NCI-H524 (cell line): Measurements from ENCODE around the gene ARSK.
"Not testable (repeated sequence)": the region's sequence is repeated elsewhere in the genome, so short reads cannot be mapped to it uniquely, and the experiment has no call there.

ENCODE experiments used
- DNase-seq, 2 experiments: peaks; one replicate each; lab custom pipeline; 2025; lab: John Stamatoyannopoulos, UW

The ARSK gene

GRCh38 chr5:95620870-95621838 lies 66.3 kb downstream of the ARSK start:
- peak in 1 of 2 experiments; percentile 53 for DNase-seq

DNA sequence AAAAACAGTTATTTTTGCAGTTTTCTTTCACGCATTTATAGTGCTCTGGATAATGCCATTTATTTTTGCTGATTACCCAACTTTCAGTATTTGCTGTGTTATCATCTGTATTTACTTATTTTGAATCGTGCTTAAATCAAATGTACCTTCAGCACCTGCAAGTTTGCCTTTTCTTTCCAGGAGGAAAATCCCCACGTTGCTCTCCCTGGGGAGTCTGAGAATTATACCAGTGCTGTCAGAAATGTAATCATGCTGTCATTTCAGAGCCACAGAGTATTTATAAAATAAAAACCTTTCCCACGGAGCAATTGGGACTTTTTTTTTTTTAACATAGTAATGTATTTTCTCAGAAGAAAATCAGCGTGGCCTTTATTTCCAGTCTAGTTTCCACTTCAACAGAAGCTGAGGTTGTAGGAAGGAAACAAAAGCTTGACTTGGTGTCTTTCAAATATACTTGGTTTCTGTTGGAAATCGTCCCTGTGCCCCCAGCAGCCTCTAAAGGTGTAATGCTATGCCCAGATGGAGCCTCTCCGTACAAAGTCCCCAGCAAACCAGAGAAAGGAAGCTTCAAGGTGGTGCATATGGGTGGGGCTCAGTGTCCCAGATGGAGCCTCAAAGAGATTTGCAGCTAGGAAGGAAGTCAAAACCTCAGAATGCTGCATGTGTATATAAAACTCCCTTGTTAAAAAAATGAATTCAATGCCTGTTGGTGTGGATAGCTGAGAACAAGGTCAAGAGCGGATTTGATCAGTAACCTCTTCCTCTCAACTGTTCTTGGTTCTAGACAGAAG lies 67.1 kb downstream of the ARSK start:
- peak in 1 of 2 experiments; percentile 16 for DNase-seq

- DNase-seq, result no peak
These were observed 68.8 kb downstream of the ARSK start for GRCh38 chr5:95623706-95624105.

DNA sequence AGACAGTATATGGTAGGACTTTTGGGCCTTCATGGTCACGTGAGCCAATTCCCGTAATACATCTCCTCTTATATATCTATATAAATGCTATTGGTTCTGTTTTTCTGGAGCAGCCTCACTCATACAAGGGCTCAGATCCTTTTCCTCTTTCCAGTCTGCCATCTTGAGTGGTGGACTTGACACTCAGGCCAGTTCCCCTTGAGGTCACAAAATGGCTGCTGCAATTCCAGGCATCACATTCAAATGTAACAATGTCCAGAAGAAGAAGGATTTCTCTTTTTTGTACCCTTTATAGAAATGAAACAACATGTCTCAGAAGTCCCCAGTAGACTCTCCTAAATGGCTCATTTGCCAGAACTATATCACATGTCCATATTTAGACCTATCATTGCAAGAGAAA lies 69.5 kb downstream of the ARSK start:
- DNase-seq, result no peak

DNA sequence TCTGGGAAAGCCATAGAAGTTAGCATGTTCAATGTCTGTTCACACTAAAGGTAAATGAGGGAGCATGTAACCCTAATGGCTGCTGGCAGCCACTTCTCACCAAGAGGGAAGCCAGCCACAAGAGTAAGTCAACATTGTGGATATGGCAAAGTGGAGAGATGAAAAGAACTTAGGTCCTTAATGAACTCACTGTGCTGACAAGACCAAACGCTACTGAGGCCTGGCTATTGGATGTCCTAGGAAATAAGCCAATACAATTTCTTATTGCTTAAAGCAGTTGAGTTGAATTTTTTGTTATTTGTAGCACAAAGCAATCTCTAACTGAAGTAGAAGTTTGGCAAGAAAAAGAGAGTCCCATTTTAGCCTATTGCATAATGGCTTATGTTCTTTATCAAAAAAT lies 71.8 kb downstream of the ARSK start:
- no peak for DNase-seq

- no peak for DNase-seq
These were observed 73.3 kb downstream of the ARSK start for GRCh38 chr5:95627971-95628810.

DNA sequence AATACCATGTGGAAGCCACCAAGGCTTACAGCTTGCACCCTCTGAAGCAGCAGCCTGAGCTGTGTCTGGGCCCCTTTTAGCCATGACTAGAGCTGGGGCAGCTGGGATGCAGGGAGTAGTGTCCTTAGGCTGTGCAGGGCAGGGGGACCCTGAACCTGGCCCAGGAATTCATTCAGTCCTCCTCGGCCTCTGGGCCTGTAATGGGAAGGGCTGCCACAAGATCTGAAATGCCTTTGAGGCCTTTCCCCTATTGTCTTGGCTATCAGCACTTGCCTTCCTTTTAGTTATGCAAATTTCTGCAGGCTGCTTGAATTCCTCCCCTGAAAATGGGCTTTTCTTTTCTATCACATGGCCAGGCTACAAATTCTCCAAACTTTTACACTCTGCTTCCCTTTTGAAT lies 74.0 kb downstream of the ARSK start:
- no peak for DNase-seq

DNA sequence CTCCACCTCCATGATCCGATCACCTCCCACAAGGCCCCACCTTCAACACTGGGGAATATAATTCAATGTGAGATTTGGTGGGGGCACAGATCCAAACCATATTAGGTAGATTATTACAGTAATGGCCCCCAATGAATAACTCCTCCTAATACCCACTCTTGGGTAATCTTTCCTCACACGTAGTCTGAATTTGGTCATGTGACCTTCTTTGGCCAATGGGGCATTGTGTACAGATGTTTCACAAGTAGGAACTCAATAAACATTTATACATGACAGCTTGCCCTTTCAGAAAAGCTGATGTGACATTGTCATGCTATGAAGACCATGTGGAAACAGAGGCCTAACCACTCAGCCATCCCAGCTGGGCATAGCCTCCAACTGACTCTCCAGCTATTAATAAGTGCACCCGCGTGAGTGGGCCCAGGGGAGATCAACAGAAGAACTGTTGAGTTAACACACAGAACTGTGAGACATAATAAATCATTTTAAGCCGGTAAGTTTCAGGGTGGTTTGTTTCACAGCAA lies 75.6 kb downstream of the ARSK start:
- DNase-seq, result peak in 1 of 2 experiments; percentile 5

DNA sequence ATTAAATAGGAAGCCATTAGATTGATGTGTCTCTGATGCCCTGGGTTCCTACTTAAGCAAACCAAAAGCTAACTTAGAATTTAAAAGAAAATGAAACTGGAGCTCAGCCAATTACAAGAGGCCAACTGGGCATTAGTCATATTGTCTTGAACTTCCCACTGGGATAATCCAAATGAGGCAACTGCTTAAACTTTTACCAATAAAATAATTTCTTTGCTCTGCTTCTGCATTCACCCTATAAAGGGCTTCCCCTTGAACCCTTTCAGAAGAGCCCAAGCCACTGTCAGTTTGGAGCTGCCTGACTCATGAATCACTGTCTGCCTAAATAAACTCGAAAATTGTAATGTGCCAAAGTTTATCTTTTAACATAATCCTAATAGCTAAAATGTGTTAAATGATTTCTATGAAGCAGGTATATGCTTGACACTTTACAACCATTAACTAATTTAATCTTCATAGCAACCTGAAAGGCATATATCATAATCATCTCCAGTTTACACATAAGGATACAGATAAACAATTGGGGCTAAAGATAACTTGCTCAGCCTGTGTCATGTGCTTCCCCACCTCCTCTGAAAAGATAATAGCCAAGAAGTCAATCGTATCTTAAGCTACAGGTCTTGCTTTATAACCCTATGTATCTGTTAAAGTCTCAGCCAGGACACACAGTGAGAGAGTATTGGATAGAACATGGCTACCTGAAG lies 76.5 kb downstream of the ARSK start:
- no peak for DNase-seq

DNA sequence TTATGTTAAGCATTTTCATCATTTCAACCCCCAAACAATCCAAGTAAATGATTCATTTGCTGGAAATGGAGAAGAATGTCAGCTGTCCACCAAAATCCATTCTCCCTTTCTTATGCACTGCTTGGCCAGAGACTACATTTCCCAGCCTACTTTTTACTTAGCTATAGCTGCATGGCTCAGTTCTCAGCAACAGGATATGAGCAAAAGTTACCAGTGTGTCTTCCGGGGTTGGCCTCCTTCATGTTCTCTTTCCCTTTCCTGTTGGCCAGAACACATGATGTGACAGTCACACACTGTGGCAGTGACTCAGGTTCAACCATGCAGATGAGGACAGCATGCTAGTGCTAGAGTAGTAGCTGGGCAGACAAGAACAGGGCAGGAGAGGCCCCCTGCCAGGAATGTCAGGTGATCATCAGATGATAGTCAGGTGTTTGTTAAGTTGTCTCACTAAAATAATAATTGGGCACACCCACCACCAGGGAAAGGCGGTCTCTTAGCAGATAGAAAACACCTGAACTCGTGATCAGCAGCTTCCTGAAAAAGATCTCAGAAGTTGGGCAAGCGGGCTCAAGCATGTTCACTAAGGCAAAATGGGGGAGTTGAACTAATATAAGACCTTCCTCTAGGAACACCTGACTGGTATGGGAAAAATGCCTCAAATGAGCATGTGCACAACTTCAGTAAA lies 77.2 kb downstream of the ARSK start:
- no peak for DNase-seq

DNA sequence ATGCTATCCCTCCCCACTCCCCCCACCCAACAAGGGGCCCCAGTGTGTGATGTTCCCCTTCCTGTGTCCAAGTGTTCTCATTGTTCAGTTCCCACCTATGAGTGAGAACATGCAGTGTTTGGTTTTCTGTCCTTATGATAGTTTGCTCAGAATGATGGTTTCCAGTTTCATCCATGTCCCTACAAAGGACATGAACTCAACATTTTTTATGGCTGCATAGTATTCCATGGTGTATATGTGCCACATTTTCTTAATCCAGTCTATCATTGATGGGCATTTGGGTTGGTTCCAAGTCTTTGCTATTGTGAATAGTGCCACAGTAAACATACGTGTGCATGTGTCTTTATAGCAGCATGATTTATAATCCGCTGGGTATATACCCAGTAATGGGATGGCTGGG lies 78.0 kb downstream of the ARSK start:
- not testable (repeated sequence) for DNase-seq

DNA sequence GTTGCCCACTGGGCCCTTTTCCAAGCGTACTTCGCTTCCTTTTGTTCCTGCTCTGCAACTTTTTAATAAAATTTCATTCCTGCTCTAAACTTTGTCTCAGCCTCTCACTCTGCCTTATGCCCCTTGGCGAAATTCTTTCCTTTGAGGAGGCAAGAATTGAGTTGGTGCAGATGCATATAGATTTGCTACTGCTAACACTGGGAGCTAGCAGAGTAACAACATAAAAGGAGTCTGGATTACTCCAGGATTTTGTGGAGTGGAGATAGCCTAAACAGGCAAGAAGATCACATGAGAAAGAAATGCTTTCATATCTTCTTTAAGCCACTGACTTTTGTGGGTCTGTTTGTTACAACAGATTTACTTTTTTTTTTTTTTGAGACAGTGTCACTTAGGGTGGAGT lies 78.8 kb downstream of the ARSK start:
- DNase-seq, result no peak

GRCh38 chr5:95634081-95634480 lies 79.2 kb downstream of the ARSK start:
- no peak for DNase-seq

DNA sequence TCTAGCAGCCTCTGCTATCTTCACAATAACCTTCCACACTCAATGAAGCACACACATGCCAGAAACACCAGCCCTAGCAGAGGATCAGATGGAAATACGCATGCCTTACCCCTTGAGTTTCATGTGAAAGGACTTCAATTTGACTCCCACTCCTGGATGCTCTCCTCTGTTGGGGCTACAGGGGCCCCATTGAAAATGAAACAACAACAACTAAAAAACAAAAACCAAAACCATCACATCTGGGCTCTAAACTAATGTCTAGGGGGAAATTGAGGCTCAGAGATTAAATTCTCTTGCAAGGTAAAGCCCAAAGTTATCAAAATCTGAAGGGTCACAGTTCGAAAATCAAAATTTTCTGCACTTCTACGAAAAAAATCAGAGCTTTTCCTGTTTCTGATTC lies 83.7 kb downstream of the ARSK start:
- DNase-seq, result no peak

GRCh38 chr5:95641741-95642220 lies 86.9 kb downstream of the ARSK start:
- no peak for DNase-seq

- no peak for DNase-seq
These were observed 88.3 kb downstream of the ARSK start for GRCh38 chr5:95643152-95643551.

GRCh38 chr5:95644351-95645042 lies 89.6 kb downstream of the ARSK start:
- DNase-seq, result peak; percentile 9 to 40

DNA sequence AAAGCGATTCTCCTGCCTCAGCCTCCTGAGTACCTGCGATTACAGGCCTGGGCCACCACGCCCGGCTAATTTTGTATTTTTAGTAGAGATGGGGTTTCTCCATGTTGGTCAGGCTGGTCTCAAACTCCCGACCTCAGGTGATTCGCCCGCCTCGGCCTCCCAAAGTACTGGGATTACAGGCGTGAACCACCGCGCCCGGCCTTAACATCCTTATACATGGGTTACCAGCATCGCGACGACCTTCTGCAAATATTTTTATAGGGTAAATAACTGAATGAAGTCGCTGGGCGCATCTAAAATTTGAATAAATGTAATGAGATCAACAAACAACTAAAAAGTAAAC lies 91.3 kb downstream of the ARSK start:
- DNase-seq, result not testable (repeated sequence)

- peak; percentile 90 to 96 for DNase-seq
These were observed 91.9 kb downstream of the ARSK start, which contains the start of gene RFESD for GRCh38 chr5:95646569-95647431. TSS of gene RFESD (plus strand) at chr5:95646777. CDS start at chr5:95652272, 5,495 bp downstream.
